ENCODE results near the gene NANS. TPM values are rescaled to one million over a fixed set of nuclear protein-coding genes. Genes with fewer than 3 reads are reported as not detected.

The NANS gene
- total RNA-seq, 2 donors from 2014 or later, result 160 to 318 TPM

DNA sequence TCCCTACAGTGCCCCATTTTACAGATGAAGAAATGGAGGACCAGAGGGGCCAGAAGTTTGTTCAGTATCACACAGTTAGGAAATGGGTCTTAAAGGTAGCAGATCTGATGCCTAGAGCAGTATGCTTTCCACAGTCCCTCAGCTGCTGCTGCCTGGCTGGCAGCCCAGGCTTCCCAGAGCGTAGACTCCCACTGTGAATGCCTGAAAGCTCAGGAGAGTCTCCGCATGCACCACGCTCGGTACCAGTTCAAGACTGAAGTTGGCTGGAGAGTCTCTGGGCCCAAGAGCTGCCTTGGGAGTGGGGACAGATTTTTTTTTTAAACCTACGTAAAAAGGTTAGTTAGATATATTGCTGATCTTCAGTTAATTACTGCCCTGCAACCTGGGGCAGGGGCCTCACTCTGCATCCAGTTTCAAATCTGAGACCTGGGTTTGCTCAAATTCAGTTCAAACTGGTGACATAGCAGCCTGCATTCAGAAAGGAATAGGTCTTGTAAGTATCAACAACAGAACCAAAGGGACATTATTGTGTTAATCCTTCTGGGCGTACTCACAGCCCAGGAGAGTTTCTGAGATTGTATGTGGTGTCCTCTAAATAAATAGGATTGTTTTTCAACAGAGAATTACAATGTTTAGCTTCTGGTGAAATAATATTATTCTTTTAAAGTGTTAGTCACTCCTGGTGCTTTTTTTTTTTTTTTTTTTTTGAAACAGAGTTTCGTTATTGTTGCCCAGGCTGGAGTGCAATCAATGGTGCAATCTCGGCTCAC, 8.3 kb downstream of the NANS start:
- Histone ChIP-seq H3K27ac (peak overlapping the region; percentile 69 to 97), H3K36me3 (no peaks in the 10 kb centered on the region), H3K4me1 (replicated peaks) (no peaks in the 10 kb centered on the region), H3K4me3 (no peak overlapping the region), H3K9me3 (no peaks in the 10 kb centered on the region), H3K27me3 (replicated peaks; ENCODE audit: insufficient read depth) (no peaks in the 10 kb centered on the region)
- no peak for TF ChIP-seq POLR2AphosphoS5 (IDR thresholded peaks at IDR 0.05)
- TF ChIP-seq, protein P1, sequence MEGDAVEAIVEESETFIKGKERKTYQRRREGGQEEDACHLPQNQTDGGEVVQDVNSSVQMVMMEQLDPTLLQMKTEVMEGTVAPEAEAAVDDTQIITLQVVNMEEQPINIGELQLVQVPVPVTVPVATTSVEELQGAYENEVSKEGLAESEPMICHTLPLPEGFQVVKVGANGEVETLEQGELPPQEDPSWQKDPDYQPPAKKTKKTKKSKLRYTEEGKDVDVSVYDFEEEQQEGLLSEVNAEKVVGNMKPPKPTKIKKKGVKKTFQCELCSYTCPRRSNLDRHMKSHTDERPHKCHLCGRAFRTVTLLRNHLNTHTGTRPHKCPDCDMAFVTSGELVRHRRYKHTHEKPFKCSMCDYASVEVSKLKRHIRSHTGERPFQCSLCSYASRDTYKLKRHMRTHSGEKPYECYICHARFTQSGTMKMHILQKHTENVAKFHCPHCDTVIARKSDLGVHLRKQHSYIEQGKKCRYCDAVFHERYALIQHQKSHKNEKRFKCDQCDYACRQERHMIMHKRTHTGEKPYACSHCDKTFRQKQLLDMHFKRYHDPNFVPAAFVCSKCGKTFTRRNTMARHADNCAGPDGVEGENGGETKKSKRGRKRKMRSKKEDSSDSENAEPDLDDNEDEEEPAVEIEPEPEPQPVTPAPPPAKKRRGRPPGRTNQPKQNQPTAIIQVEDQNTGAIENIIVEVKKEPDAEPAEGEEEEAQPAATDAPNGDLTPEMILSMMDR (IDR thresholded peaks at IDR 0.05), result no peak
- no peak for TF ChIP-seq POLR2A (IDR thresholded peaks at IDR 0.05)
- WGBS, result 83% methylated on average over 8 of the region's 8 CpGs
- DNase-seq (ENCODE audit: low spot score), result no peak
- intact Hi-C loops (cut with DNase I), result no loop called here

GRCh38 chr9:98066235-98066634, 9.7 kb downstream of the NANS start:
- intact Hi-C loops (cut with DNase I), result no loop called here
- no peaks in the 10 kb centered on the region for H3K36me3 ChIP-seq
- WGBS, result 68% methylated on average over 3 of the region's 3 CpGs
- no peaks in the 10 kb centered on the region for H3K27me3 ChIP-seq (replicated peaks; ENCODE audit: insufficient read depth)
- no peak overlapping the region for H3K4me3 ChIP-seq
- H3K27ac ChIP-seq, result peak overlapping the region; percentile 56 to 97
- H3K9me3 ChIP-seq, result no peaks in the 10 kb centered on the region
- TF ChIP-seq POLR2A (IDR thresholded peaks at IDR 0.05) (peak; percentile 10), POLR2AphosphoS5 (IDR thresholded peaks at IDR 0.05) (peak; percentile 38)
- TF ChIP-seq, protein P1 (IDR thresholded peaks at IDR 0.05), result no peak
- peak; percentile 47 for DNase-seq (ENCODE audit: low spot score)
- peaks cover 3% of the 10 kb centered on the region for H3K4me1 ChIP-seq (replicated peaks)

- H3K36me3 ChIP-seq, result no peaks in the 10 kb centered on the region
- WGBS, result 56% methylated on average over 2 of the region's 2 CpGs
These were observed 10.7 kb downstream of the NANS start for GRCh38 chr9:98067184-98067583.

DNA sequence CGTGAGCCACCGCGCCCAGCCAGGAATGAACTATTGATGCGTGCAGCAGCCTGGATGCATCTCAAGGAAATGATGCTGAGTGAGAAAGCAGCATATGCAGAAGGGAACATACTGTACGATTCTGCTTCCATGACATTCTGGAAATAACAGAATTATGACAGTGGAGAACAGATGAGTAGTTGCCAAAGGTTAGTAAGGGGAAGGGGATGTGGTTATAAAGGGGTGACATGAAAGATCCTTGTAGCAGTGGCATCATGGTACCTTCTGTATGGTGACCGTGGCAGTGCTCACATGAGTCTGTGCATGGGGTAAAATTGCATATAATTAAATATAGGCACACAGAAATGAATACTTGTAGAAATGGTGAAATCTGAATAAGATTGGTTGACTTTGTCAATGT, 13.0 kb downstream of the NANS start:
- WGBS, result 95% methylated on average over 6 of the region's 6 CpGs
- TF ChIP-seq, protein P1 (IDR thresholded peaks at IDR 0.05), result no peak
- no peaks in the 10 kb centered on the region for H3K36me3 ChIP-seq
- no peak for DNase-seq (ENCODE audit: low spot score)
- H3K27ac ChIP-seq, result peak overlapping the region in 1 of 2 donors; percentile 97
- intact Hi-C loops (cut with DNase I), result no loop called here
- H3K9me3 ChIP-seq, result no peaks in the 10 kb centered on the region
- H3K4me3 ChIP-seq, result no peak overlapping the region
- no peaks in the 10 kb centered on the region for H3K27me3 ChIP-seq (replicated peaks; ENCODE audit: insufficient read depth)
- peaks cover 13% of the 10 kb centered on the region for H3K4me1 ChIP-seq (replicated peaks)

More at GRCh38 chr9:98067184-98067583, 10.7 kb downstream of the NANS start:
- peak overlapping the region in 1 of 2 donors; percentile 97 for H3K27ac ChIP-seq
- TF ChIP-seq POLR2AphosphoS5 (IDR thresholded peaks at IDR 0.05) (no peak), POLR2A (IDR thresholded peaks at IDR 0.05) (no peak)
- TF ChIP-seq, protein P1 (IDR thresholded peaks at IDR 0.05), result no peak
- H3K27me3 ChIP-seq (replicated peaks; ENCODE audit: insufficient read depth), result no peaks in the 10 kb centered on the region
- no peak overlapping the region for H3K4me3 ChIP-seq
- intact Hi-C loops (cut with DNase I), result no loop called here
- no peaks in the 10 kb centered on the region for H3K9me3 ChIP-seq
- no peak for DNase-seq (ENCODE audit: low spot score)
- H3K4me1 ChIP-seq (replicated peaks), result peaks cover 13% of the 10 kb centered on the region

GRCh38 chr9:98070704-98071103, 14.2 kb downstream of the NANS start:
- H3K36me3 ChIP-seq, result no peaks in the 10 kb centered on the region
- TF ChIP-seq POLR2AphosphoS5 (IDR thresholded peaks at IDR 0.05), result no peak
- TF ChIP-seq, protein P1 (IDR thresholded peaks at IDR 0.05), result no peak
- TF ChIP-seq POLR2A (IDR thresholded peaks at IDR 0.05), result no peak
- H3K27me3 ChIP-seq (replicated peaks; ENCODE audit: insufficient read depth), result no peaks in the 10 kb centered on the region
- intact Hi-C loops (cut with DNase I), result loop anchor here (10.0 kb wide), 1 partner anchor 124 kb away; the partner anchor contains the start of gene CORO2A
- WGBS, result 94% methylated on average over 7 of the region's 7 CpGs
- H3K9me3 ChIP-seq, result no peaks in the 10 kb centered on the region
- H3K27ac ChIP-seq, result peak overlapping the region; percentile 86 to 97
- no peak overlapping the region for H3K4me3 ChIP-seq
- DNase-seq (ENCODE audit: low spot score), result no peak
- peaks cover 13% of the 10 kb centered on the region for H3K4me1 ChIP-seq (replicated peaks)
